ENCODE data around the gene STRADA.
A peak's percentile ranks its signal among the peaks of the same experiment; 100 is the strongest.

Gene STRADA, protein sequence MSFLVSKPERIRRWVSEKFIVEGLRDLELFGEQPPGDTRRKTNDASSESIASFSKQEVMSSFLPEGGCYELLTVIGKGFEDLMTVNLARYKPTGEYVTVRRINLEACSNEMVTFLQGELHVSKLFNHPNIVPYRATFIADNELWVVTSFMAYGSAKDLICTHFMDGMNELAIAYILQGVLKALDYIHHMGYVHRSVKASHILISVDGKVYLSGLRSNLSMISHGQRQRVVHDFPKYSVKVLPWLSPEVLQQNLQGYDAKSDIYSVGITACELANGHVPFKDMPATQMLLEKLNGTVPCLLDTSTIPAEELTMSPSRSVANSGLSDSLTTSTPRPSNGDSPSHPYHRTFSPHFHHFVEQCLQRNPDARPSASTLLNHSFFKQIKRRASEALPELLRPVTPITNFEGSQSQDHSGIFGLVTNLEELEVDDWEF

GRCh38 chr17:63741408-63742173 is at the start of gene STRADA:
Gene STRADA (minus strand): TSS chr17:63741799. CDS start chr17:63728369, 13,430 bp downstream.
- peak; percentile 99 for DNase-seq (ENCODE audit: low read depth, low spot score)

- no peak for DNase-seq (ENCODE audit: low read depth, low spot score)
Observed at GRCh38 chr17:63790057-63790456, 48.5 kb upstream of the STRADA start.

DNA sequence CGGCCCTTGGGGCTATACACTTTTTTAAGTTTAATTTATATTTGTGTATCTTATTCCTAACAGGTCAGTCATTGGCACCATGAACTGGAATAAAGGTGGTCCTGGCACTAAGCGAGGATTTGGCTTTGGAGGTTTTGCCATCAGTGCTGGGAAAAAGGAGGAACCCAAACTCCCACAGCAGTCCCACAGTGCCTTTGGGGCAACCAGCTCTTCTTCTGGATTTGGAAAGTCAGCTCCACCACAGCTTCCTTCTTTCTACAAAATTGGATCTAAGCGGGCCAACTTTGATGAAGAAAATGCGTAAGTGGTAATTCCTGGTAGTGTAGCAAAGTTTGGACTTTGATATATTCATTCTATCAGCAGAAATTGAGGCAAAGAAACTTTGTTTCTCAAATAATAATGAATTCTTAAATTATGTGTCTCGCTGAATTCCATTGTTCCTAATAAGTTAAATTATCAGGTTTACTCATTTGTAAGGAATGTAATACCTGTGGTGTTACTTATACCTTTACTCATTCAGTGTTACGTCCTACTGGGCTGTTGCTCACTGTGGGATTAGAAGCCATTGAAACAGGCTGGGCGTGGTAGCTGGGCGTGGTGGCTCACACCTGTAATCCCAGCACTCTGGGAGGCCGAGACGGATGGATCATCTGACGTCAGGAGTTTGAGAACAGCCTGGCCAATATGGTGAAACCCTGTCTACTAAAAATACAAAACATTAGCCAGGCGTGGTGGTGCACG is 45.5 kb upstream of the STRADA start:
- no peak for DNase-seq (ENCODE audit: low read depth, low spot score)

- no peak for DNase-seq (ENCODE audit: low read depth, low spot score)
Observed at GRCh38 chr17:63786117-63786516, 44.5 kb upstream of the STRADA start.

DNA sequence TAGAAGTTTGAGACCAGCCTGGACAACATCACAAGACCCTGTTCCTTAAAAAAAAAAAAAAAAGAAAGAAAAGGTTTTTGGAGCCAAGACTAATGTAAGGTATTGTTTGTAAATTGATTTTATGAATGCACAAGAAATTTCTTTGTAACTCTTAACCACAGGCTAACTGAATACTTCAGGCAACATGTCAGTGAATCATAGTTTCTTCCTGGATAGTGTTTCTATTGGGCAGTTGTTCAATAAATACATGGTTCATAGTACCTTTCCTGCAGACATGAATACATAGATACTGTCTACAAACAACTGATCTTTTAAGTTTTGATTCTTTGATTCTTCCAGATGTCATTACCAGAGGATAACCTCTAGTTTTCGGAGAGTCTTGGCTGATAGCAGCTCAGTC is 44.0 kb upstream of the STRADA start:
- DNase-seq (ENCODE audit: low read depth, low spot score) = peak; percentile 31

DNA sequence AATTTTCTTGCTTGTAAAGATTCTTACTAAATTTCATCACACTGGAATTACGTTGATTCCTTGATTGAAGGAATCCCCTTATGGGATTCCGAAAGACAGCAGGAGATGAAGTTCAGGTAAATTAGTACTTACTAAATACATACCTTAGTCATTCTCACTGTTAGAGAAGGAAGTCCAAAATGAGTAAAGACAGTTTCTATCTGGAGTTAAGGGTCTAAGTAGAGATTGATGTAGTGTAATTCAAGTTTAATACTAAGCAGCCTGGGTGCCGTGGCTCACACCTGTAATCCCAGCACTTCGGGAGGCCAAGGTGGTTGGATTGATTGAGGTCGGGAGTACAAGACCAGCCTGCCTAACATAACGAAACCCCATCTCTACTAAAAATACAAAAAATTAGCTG is 41.9 kb upstream of the STRADA start:
- no peak for DNase-seq (ENCODE audit: low read depth, low spot score)

- no peak for DNase-seq (ENCODE audit: low read depth, low spot score)
Observed at GRCh38 chr17:63780928-63781327, 39.3 kb upstream of the STRADA start.

DNA sequence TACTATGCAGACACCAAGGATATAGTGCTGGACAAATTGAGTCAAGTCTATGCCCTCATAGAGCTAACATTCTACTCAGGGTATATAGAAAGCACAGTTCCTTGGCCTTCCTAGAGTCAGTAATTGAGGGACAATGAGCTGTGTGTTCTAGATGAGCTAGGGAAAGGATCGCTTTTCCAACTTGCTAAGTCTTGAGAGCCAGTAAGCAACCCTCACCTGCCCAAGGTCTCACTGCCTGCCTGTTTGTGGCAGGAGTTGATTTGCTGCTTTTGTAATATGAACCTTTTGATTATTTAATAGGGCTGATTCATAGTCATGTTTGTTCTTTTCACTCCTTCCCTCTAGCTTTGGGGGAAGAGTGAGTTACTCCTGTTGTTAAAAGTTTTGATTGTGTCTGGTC is 38.9 kb upstream of the STRADA start:
- DNase-seq (ENCODE audit: low read depth, low spot score) = peak; percentile 13

DNA sequence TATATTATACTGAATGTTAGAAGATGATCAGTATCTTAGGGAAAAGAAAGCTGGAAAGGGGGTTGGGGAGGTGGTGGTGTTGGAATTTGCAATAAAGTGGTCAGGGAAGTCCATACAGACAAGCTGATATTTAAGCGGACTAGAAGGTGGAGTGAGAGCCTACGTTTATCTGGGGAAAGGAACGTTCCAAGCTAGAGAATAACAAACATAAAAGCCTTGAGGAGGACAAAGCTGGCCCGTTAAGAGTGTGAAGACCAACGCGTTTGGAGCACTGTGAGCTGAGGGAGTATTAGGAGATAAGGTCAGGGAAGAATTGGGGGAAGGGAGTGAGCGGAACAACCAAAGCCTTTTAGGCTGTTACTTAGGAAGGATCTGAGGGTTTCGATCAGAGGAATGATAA is 33.8 kb upstream of the STRADA start:
- DNase-seq (ENCODE audit: low read depth, low spot score) = peak; percentile 14

DNA sequence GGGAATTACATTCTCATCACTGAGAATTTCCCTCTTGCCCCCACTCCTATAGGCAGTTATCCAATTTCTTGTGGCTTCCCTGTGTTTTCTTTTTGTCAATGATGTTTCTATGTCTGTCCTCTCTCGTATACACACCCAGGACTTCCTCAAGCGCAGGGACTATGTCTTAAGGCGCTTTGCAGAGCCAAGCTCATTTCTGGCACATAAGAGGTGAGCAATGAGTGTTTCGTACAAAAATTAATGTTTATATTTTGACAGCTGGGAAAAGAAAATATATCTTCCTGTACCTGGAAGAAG is 33.3 kb upstream of the STRADA start:
- DNase-seq (ENCODE audit: low read depth, low spot score) = peak; percentile 27

DNA sequence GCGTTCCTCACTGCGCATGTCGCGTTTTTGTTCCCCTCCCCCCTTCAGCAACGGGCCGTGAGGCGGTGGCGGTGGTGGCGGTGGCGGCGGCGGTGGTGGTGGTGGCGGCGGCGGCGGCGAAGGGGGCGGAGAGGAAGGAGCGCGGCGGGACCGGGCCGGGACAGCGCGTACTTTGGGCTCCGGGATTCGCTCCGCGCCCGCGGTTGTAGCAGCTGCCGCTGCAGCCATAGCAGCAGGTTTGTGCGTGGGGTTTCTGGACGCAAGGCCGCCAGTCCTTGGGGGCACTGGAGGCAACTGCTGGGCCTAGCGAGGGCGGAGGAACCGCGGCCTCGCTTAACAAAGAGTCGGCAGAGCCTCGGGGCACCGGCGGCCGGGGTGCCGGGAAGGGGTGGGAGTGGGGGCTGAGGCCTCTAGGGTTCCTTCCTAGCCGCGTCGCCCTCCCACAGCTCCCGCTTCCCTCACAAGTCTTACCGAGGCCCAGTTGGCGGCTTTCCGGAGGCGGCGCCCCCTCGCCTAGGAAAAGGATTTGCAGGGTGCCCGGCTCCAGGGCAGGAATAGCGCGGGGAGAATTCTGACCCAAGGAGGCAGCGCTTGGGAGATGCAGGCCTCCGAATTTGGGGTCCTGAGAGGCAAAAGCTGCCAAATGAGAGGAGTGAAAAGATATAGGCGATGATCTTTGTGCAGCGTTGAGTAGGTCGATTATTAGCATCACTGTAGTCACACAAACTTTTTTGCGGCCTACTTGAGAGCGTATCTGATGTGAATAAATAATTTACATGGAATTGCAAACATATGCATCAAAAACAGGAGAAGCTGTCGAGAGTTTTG is 32.8 kb upstream of the STRADA start, which contains the start of gene DDX42:
TSS of gene DDX42 (plus strand) at position 30 of the 828 bp plus-strand sequence. CDS start 12,880 bp downstream, outside the sequence.
- DNase-seq (ENCODE audit: low read depth, low spot score) = peak; percentile 77

DNA sequence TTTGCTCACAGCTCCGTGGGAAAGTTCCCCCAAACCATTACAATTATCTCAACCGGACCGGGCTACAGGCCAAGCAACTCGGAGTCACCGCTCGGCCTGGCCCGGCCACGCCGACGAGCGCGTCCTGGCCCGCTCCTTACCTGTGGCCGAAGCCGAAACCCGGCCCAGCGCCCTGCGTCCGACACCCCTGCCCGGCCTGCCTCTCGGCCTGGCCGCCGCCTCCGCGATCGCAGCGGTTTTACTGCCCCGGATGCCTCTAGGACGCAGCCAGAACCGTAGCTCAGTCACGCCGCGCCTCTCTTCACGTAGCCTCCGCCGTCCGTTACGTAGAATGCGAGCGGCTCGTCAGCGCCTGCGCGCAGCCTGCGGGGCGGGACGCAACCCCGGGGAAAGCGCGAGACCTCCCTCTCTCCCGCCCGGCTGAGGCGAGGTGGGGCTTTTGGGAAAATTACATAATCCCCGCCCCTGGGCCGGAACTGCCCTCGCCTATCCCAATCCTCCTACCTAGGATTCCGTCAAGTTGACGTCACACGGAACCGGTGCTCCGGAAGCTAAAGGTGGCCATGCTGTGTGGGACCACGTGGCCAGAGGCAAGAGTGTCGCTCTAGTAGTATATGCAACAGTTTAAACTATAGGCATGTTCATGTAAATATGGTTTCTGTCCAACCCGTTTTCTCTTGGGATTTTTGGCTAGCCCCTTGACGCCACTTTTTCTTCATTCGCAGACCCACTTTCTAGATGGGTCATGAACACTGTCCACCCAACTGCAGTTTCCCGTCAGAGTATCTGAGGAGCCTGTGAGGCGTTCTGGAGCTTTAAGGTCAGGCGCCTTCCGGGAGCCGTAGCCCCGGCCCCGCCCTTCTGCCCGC is 31.9 kb upstream of the STRADA start, which contains the start of gene CCDC47:
TSS of gene CCDC47 (minus strand) at position 326 of the 869 bp plus-strand sequence. CDS start 7,422 bp downstream, outside the sequence.
- peak; percentile 100 for DNase-seq (ENCODE audit: low read depth, low spot score)

GRCh38 chr17:63772801-63773271 is 31.2 kb upstream of the STRADA start:
- DNase-seq (ENCODE audit: low read depth, low spot score) = peak; percentile 43

DNA sequence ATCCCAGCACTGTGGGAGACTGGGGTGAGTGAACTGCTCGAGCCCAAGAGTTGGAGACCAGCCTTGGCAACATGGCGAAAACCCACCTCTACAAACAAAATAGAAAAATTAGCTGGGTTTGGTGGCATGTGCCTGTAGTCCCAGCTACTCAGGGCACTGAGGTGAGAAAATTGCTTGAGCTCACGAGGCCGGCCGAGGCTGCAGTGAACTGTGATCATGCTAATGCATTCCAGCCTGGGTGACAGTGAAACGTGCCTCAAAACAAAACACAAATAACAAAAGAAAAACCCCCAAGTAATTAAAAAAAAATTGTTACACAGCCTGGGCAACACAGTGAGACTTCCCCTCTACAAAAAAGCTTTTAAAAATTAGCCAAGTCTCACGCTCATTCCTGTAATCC is 26.8 kb upstream of the STRADA start:
- DNase-seq (ENCODE audit: low read depth, low spot score) = peak; percentile 20

DNA sequence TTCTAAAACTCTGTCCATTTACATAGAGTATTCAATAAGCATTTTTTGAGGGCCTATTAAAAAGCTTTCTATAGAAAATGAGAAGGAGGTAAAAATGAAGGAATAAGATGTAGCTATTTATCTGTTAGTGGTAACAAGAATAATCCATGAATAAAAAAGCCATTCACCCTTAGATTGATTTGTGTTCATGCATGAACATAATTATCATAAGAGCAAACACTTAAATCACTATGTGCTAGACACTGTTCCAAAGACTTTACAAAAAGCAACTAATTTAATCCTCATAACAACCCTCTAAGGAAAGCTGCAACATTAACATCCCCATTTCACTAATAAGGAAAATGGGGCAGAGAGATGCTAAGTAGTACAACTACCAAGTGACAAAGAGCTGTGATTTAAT is 25.2 kb upstream of the STRADA start:
- DNase-seq (ENCODE audit: low read depth, low spot score) = no peak

- no peak for DNase-seq (ENCODE audit: low read depth, low spot score)
Observed at GRCh38 chr17:63764716-63765115, 23.1 kb upstream of the STRADA start.

GRCh38 chr17:63762161-63763078 is 20.8 kb upstream of the STRADA start:
- no peak for DNase-seq (ENCODE audit: low read depth, low spot score)

- no peak for DNase-seq (ENCODE audit: low read depth, low spot score)
Observed at GRCh38 chr17:63760771-63761539, 19.4 kb upstream of the STRADA start.
